ENCODE measurements around the gene RAE1.
"Not testable (repeated sequence)": the region's sequence is repeated elsewhere in the genome, so short reads cannot be mapped to it uniquely, and the experiment has no call there.

The RAE1 gene

GRCh38 chr20:57327820-57328219, 23.2 kb upstream of the RAE1 start:
- no peak for DNase-seq

- no peak for DNase-seq
Observed at GRCh38 chr20:57329608-57330221, 21.3 kb upstream of the RAE1 start, which contains the start of gene SPO11. SPO11 (plus strand) TSS chr20:57329803; CDS start chr20:57329868, 65 bp downstream.

GRCh38 chr20:57330998-57331397, 20.1 kb upstream of the RAE1 start:
- DNase-seq: no peak

GRCh38 chr20:57332105-57333089, 18.7 kb upstream of the RAE1 start:
- DNase-seq: peak; percentile 5 to 34 (median 13)

GRCh38 chr20:57335392-57335791, 15.7 kb upstream of the RAE1 start:
- DNase-seq: no peak

- DNase-seq: no peak
Observed at GRCh38 chr20:57341663-57342062, 9.4 kb upstream of the RAE1 start.

GRCh38 chr20:57342829-57343228, 8.2 kb upstream of the RAE1 start:
- DNase-seq: no peak

GRCh38 chr20:57346477-57346876, 4.6 kb upstream of the RAE1 start:
- peak; percentile 45 to 83 (median 76) for DNase-seq

- no peak for DNase-seq
Observed at GRCh38 chr20:57347393-57347792, 3.7 kb upstream of the RAE1 start.

GRCh38 chr20:57348200-57348921, 2.7 kb upstream of the RAE1 start:
- DNase-seq: not testable (repeated sequence)

GRCh38 chr20:57348922-57349574, 2.0 kb upstream of the RAE1 start:
- not testable (repeated sequence) for DNase-seq

GRCh38 chr20:57350081-57350710, 859 bp upstream of the RAE1 start:
- DNase-seq: no peak

- not testable (repeated sequence) for DNase-seq
Observed at GRCh38 chr20:57350726-57351041, 371 bp upstream of the RAE1 start.

- DNase-seq: no peak
Observed at GRCh38 chr20:57352305-57352704, 1.2 kb downstream of the RAE1 start.

- DNase-seq: no peak
Observed at GRCh38 chr20:57353351-57353750, 2.3 kb downstream of the RAE1 start.

GRCh38 chr20:57361517-57361916, 10.5 kb downstream of the RAE1 start:
- no peak for DNase-seq

GRCh38 chr20:57364451-57364850, 13.4 kb downstream of the RAE1 start:
- DNase-seq: no peak

GRCh38 chr20:57369596-57369995, 18.5 kb downstream of the RAE1 start:
- DNase-seq: no peak

GRCh38 chr20:57370316-57370715, 19.3 kb downstream of the RAE1 start:
- DNase-seq: no peak

GRCh38 chr20:57371363-57371762, 20.3 kb downstream of the RAE1 start:
- DNase-seq: no peak

GRCh38 chr20:57372157-57372556, 21.1 kb downstream of the RAE1 start:
- no peak for DNase-seq

GRCh38 chr20:57372581-57373350, 21.7 kb downstream of the RAE1 start:
- no peak for DNase-seq

Data from NCI-H1417 (cell line).